Measurements from ENCODE around the gene MCMBP.
"Not testable (repeated sequence)": the region's sequence is repeated elsewhere in the genome, so short reads cannot be mapped to it uniquely, and the experiment has no call there.

Gene MCMBP

DNA sequence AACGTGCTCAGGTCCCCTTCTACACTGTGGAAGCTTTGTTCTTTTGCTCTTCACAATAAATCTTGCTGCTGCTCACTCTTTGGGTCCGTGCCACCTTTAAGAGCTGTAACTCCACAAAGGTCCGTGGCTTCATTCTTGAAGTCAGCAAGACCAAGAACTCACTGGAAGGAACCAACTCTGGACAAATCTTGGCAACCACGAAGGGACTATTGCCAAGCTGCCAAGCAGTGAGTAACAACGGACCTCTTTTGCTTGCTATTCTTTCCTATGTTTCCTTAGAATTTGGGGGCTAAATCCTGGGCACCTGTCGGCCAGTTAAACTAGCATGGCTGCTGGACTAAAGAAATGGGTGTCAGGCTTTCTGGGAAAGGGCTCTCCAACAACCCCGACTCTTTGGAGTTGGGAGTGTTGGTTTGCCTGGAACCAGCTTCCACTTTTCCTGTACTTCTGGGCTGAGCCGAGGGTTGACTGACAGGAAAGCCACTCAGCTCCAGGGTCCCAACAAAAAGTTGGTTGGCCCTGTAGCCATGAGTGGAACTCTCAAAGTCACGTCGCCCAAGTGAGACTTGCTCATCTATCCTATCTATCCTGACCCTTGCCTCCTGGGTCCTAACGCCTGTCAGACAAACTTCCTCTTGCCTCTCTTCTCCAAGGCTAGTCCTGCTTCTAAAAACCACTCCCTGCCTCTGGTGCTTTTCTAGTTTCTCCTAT is 11.4 kb upstream of the MCMBP start:
- H4K20me1 ChIP-seq (ENCODE audit: insufficient read depth, low read length, poor library complexity, severe bottlenecking); H3K9me3 ChIP-seq (ENCODE audit: insufficient read depth, low read depth, low read length); H3K36me3 ChIP-seq (ENCODE audit: insufficient read depth, low read length); H3K79me2 ChIP-seq (ENCODE audit: insufficient read depth, low read length); H2AFZ ChIP-seq (ENCODE audit: low read length); H3K9me2 ChIP-seq (replicated peaks; ENCODE audit: low read depth, low read length); H3K4me3 ChIP-seq (ENCODE audit: low read length, poor library complexity, severe bottlenecking); H3K9ac ChIP-seq (ENCODE audit: low read depth, low read length, poor library complexity, severe bottlenecking); H3K4me2 ChIP-seq (ENCODE audit: low read depth, low read length, poor library complexity, severe bottlenecking); H3K4me1 ChIP-seq (ENCODE audit: insufficient read depth, low read length, poor library complexity, severe bottlenecking); H3K27me3 ChIP-seq (ENCODE audit: insufficient read depth, low read length, poor library complexity, severe bottlenecking); H3F3A ChIP-seq (ENCODE audit: low read depth): not testable (repeated sequence)

DNA sequence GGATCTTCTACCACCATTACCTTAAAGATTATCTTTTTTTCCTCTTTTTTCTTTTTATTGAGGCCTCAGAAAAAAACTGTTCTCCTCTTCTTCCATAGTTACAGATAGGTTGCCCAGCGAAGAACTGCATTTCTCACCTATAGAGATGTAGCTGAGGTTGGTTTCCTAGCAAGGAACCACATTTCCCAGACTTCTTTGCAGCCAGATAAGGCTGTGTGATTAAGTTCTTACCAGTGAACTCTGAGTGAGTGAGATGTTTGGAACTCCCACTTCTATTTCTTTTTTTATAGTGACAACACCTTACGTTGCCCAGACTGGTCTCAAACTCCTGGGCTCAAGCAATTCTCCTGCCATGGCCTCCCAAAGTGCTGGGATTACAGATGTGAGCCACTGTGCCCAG is 5.9 kb upstream of the MCMBP start:
- Histone ChIP-seq H3K9me2 (replicated peaks; ENCODE audit: low read depth, low read length) (no peaks in the 10 kb centered on the region), H3K79me2 (ENCODE audit: insufficient read depth, low read length) (0 out of 2 replicates have a peak, but pooled peaks cover 1% of the 10 kb centered on the region), H4K20me1 (ENCODE audit: insufficient read depth, low read length, poor library complexity, severe bottlenecking) (no peaks in the 10 kb centered on the region), H3F3A (ENCODE audit: low read depth) (no peaks in the 10 kb centered on the region), H3K4me3 (ENCODE audit: low read length, poor library complexity, severe bottlenecking) (no peak overlapping the region), H3K27me3 (ENCODE audit: insufficient read depth, low read length, poor library complexity, severe bottlenecking) (no peaks in the 10 kb centered on the region), H3K9me3 (ENCODE audit: insufficient read depth, low read depth, low read length) (no peaks in the 10 kb centered on the region), H3K4me1 (ENCODE audit: insufficient read depth, low read length, poor library complexity, severe bottlenecking) (peaks cover 5% of the 10 kb centered on the region), H3K4me2 (ENCODE audit: low read depth, low read length, poor library complexity, severe bottlenecking) (no peak overlapping the region), H3K9ac (ENCODE audit: low read depth, low read length, poor library complexity, severe bottlenecking) (no peak overlapping the region), H3K36me3 (ENCODE audit: insufficient read depth, low read length) (no peaks in the 10 kb centered on the region), H2AFZ (ENCODE audit: low read length) (no peak overlapping the region)
- TF ChIP-seq, protein P1, sequence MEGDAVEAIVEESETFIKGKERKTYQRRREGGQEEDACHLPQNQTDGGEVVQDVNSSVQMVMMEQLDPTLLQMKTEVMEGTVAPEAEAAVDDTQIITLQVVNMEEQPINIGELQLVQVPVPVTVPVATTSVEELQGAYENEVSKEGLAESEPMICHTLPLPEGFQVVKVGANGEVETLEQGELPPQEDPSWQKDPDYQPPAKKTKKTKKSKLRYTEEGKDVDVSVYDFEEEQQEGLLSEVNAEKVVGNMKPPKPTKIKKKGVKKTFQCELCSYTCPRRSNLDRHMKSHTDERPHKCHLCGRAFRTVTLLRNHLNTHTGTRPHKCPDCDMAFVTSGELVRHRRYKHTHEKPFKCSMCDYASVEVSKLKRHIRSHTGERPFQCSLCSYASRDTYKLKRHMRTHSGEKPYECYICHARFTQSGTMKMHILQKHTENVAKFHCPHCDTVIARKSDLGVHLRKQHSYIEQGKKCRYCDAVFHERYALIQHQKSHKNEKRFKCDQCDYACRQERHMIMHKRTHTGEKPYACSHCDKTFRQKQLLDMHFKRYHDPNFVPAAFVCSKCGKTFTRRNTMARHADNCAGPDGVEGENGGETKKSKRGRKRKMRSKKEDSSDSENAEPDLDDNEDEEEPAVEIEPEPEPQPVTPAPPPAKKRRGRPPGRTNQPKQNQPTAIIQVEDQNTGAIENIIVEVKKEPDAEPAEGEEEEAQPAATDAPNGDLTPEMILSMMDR (conservative IDR thresholded peaks at IDR 0.05; ENCODE audit: low read length): no peak
- TF ChIP-seq EZH2phosphoT487 (IDR thresholded peaks at IDR 0.05; ENCODE audit: borderline replicate concordance): no peak

DNA sequence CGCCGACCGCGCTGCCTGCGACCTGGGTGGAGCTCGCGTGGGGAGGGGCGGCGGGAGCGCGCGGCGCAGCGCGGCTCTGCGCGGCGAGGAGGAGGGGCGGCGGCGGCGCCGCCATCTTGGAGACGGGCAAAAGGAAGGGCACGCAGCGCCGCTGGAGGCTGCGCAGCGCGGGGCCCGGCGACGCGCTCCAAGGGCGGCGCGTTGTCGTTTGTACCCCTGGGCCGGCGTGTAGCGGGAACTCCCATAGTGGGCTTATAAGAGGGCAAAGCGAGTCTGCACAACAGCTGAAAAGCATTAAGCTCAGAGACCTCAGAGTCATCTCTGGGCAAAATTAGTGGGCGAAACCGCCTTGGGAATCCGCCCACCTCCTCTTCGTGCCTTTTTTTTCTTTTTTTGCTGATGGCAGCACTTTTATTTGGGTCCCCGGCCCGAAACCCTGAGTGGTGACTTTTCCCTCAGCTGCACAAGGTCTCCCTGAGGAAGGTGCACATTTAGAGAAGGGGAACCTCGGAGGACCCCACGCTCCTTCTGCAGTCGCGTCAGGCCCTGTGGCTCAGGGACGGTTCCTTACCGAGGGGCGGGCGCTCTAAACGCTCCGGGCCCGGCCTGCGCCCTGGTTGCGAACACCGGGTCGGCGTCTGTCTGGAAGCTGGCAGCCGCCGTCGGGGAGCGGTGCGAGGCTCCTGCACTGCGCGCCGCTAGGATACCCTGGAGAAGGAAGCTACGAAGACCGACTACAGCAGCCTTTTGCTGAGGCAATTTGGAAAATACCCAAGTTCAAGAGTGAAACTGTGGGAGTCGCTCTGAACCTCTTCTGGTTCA is 428 bp upstream of the MCMBP start:
- Histone ChIP-seq H3F3A (ENCODE audit: low read depth) (no peaks in the 10 kb centered on the region), H3K9me3 (ENCODE audit: insufficient read depth, low read depth, low read length) (no peaks in the 10 kb centered on the region), H3K4me3 (ENCODE audit: low read length, poor library complexity, severe bottlenecking) (peak overlapping the region; percentile 97), H3K27me3 (ENCODE audit: insufficient read depth, low read length, poor library complexity, severe bottlenecking) (no peaks in the 10 kb centered on the region), H2AFZ (ENCODE audit: low read length) (peak overlapping the region; percentile 100), H4K20me1 (ENCODE audit: insufficient read depth, low read length, poor library complexity, severe bottlenecking) (peaks cover 35% of the 10 kb centered on the region), H3K4me1 (ENCODE audit: insufficient read depth, low read length, poor library complexity, severe bottlenecking) (peaks cover 35% of the 10 kb centered on the region), H3K36me3 (ENCODE audit: insufficient read depth, low read length) (no peaks in the 10 kb centered on the region), H3K4me2 (ENCODE audit: low read depth, low read length, poor library complexity, severe bottlenecking) (peak overlapping the region; percentile 88), H3K79me2 (ENCODE audit: insufficient read depth, low read length) (peaks cover 50% of the 10 kb centered on the region), H3K9me2 (replicated peaks; ENCODE audit: low read depth, low read length) (no peaks in the 10 kb centered on the region), H3K9ac (ENCODE audit: low read depth, low read length, poor library complexity, severe bottlenecking) (peak overlapping the region; percentile 86)
- TF ChIP-seq EZH2phosphoT487 (IDR thresholded peaks at IDR 0.05; ENCODE audit: borderline replicate concordance): no peak
- TF ChIP-seq, protein P1 (conservative IDR thresholded peaks at IDR 0.05; ENCODE audit: low read length): no peak
